ENCODE results near the gene ABCA2. TPM values are rescaled to one million over a fixed set of nuclear protein-coding genes. Genes with fewer than 3 reads are reported as not detected.

Gene ABCA2
- total RNA-seq, 1 experiment from 2014 or later: 114 TPM

DNA sequence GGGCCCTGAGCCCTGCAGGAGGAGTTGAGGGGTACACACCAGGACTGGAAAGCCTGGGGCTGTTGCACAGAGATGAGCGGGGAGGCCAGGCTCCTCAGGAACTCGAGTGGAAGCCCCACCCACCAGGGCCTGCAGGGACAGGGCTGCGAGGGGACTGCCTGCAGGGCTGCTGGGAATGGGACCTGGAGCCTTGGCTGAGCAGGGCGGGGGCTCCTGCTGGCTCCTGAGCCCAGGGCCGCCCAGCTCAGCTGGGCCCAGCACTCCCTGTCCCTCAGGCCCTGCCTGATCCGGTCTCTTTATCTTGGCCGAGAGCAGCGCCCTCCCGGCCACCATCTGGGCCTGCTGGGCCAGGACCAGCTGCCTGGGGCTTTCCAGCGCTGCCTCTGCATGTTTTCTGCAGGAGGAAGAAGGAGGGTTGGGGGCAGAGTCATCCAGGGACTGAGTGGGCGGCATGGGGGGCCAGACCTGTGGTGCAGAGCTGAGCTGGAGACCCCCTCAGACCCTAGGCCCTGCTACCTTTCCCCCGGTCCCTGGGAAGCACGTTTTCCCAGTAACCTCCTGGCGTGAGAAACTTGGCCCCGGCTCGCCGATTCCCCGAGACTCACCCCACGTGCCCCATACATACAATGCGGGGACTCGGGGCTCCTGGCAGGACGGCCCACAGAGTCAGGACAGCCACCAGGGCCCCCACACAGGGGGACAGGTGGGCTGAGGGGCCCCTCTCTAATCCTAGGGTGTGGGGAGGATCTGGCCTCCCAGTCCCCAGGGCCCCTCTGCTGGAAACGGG lies 66.6 kb downstream of the ABCA2 start:
- no peaks in the 10 kb centered on the region for H3K27me3 ChIP-seq (ENCODE audit: insufficient read depth, low read length)
- no peaks in the 10 kb centered on the region for H3K36me3 ChIP-seq (ENCODE audit: control insufficient read depth in 1 of 2, insufficient read depth in 2 of 2, low read length in 2 of 2)
- CTCF ChIA-PET: no interaction called here

GRCh38 chr9:136960938-136961275 lies 67.1 kb downstream of the ABCA2 start:
- ChIA-PET POLR2A (no interaction called here), RAD21 (ENCODE audit: low non-redundant PET in 1 of 2, low total read pairs in 2 of 2, uncharacterized antibody in 2 of 2, unreplicated experiment in 2 of 2) (no interaction called here), CTCF (no interaction called here)
- no peaks in the 10 kb centered on the region for H3K27me3 ChIP-seq (ENCODE audit: insufficient read depth, low read length)
- DNase-seq (ENCODE audit: low read depth, low spot score): no peak
- no peak overlapping the region for H3K9ac ChIP-seq (ENCODE audit: low read length)
- H3K4me1 ChIP-seq (ENCODE audit: control insufficient read depth in 1 of 2, insufficient read depth in 2 of 2, low read length in 2 of 2): peaks cover 11 to 26% of the 10 kb centered on the region in 2 experiments
- no peak overlapping the region for H2AFZ ChIP-seq (ENCODE audit: low read depth, low read length, poor library complexity, severe bottlenecking)
- ATAC-seq: no peak
- TF ChIP-seq REST (IDR thresholded peaks at IDR 0.05; ENCODE audit: low read depth): no peak
- TF ChIP-seq EZH2phosphoT487 (IDR thresholded peaks at IDR 0.05; ENCODE audit: borderline replicate concordance): no peak
- TF ChIP-seq ZFX (IDR thresholded peaks at IDR 0.05): no peak
- TF ChIP-seq CBX3 (IDR thresholded peaks at IDR 0.05; ENCODE audit: low read depth): no peak
- no peak for TF ChIP-seq YY1 (IDR thresholded peaks at IDR 0.05; ENCODE audit: extremely low read depth, insufficient replicate concordance, low read depth, low read length)
- no peak for TF ChIP-seq ZNF274 (IDR thresholded peaks at IDR 0.05; ENCODE audit: low read depth, low read length)
- TF ChIP-seq FOSL1 (IDR thresholded peaks at IDR 0.05; ENCODE audit: low read depth): no peak
- no peak for TF ChIP-seq SRF (IDR thresholded peaks at IDR 0.05; ENCODE audit: low read depth)
- no peak for TF ChIP-seq JUND (IDR thresholded peaks at IDR 0.05)
- TF ChIP-seq TCF7L2 (IDR thresholded peaks at IDR 0.05; ENCODE audit: borderline replicate concordance, extremely low read depth, insufficient read depth, insufficient read length): no peak
- no peak for TF ChIP-seq CEBPB (IDR thresholded peaks at IDR 0.05; ENCODE audit: low read depth)
- TF ChIP-seq ELF1 (IDR thresholded peaks at IDR 0.05; ENCODE audit: borderline replicate concordance, low read depth): no peak
- TF ChIP-seq RAD21 (IDR thresholded peaks at IDR 0.05; ENCODE audit: low read depth): no peak
- TF ChIP-seq, protein P1, sequence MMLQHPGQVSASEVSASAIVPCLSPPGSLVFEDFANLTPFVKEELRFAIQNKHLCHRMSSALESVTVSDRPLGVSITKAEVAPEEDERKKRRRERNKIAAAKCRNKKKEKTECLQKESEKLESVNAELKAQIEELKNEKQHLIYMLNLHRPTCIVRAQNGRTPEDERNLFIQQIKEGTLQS (IDR thresholded peaks at IDR 0.05): no peak
- TF ChIP-seq SIN3A (IDR thresholded peaks at IDR 0.05; ENCODE audit: low read depth): no peak
- no peaks in the 10 kb centered on the region for H3K36me3 ChIP-seq (ENCODE audit: control insufficient read depth in 1 of 2, insufficient read depth in 2 of 2, low read length in 2 of 2)
- no peaks in the 10 kb centered on the region for H4K20me1 ChIP-seq (ENCODE audit: insufficient read depth)
- H3K4me2 ChIP-seq (ENCODE audit: low read length): no peak overlapping the region
- no peak overlapping the region for H3K27ac ChIP-seq (ENCODE audit: low read depth, low read length)
- no peaks in the 10 kb centered on the region for H3K79me2 ChIP-seq (ENCODE audit: insufficient read depth, low read length)
- no peaks in the 10 kb centered on the region for H3K9me3 ChIP-seq (ENCODE audit: control insufficient read depth in 1 of 2, insufficient read depth in 1 of 2, low read depth in 1 of 2, low read length in 2 of 2)
- BruUV-seq (replicated peaks): no TSS peak
- intact Hi-C loops (cut with micrococcal nuclease): no loop called here
- H3K4me3 ChIP-seq (replicated peaks in 1 of 2; ENCODE audit: low read depth in 1 of 2, low read length in 2 of 2): no peak overlapping the region
- H3K9me2 ChIP-seq (ENCODE audit: insufficient read depth): no peaks in the 10 kb centered on the region

More for the DNA sequence above, 66.6 kb downstream of the ABCA2 start:
- ATAC-seq (no peak), DNase-seq (ENCODE audit: low read depth, low spot score) (no peak)
- Histone ChIP-seq H4K20me1 (ENCODE audit: insufficient read depth) (no peaks in the 10 kb centered on the region), H3K4me2 (ENCODE audit: low read length) (no peak overlapping the region), H3K9me3 (ENCODE audit: control insufficient read depth in 1 of 2, insufficient read depth in 1 of 2, low read depth in 1 of 2, low read length in 2 of 2) (no peaks in the 10 kb centered on the region), H3K79me2 (ENCODE audit: insufficient read depth, low read length) (no peaks in the 10 kb centered on the region), H3K4me1 (ENCODE audit: control insufficient read depth in 1 of 2, insufficient read depth in 2 of 2, low read length in 2 of 2) (peaks cover 11 to 28% of the 10 kb centered on the region in 2 experiments), H3K9me2 (ENCODE audit: insufficient read depth) (no peaks in the 10 kb centered on the region), H3K27ac (ENCODE audit: low read depth, low read length) (no peak overlapping the region), H2AFZ (ENCODE audit: low read depth, low read length, poor library complexity, severe bottlenecking) (no peak overlapping the region), H3K4me3 (replicated peaks in 1 of 2; ENCODE audit: low read depth in 1 of 2, low read length in 2 of 2) (no peak overlapping the region), H3K9ac (ENCODE audit: low read length) (no peak overlapping the region)
- POLR2A ChIA-PET: no interaction called here
- TF ChIP-seq SRF (IDR thresholded peaks at IDR 0.05; ENCODE audit: low read depth): no peak
- intact Hi-C loops (cut with micrococcal nuclease): no loop called here
- BruUV-seq (replicated peaks): no TSS peak
- RAD21 ChIA-PET (ENCODE audit: low non-redundant PET in 1 of 2, low total read pairs in 2 of 2, uncharacterized antibody in 2 of 2, unreplicated experiment in 2 of 2): no interaction called here

All from HCT116 (cell line).